A549 treated with dexamethasone at 1 μM for 4 hours (cell line): ENCODE measurements around the gene WDR87. TPM values are rescaled to one million over a fixed set of nuclear protein-coding genes. Genes with fewer than 3 reads are reported as not detected.

Experiments
- total RNA-seq: library from RNA; stranded (reverse); fragments of 200-300 nt; extraction: Qiagen RNA extraction; gene quantifications from 5 replicates; pipeline ENCODE4 v1.2.3, GENCODE V29; 2022

The WDR87 gene
- not detected in 5 replicates for total RNA-seq

GRCh38 chr19:37905946-37906868 lies at the start of gene WDR87:
WDR87 (minus strand) TSS chr19:37906594; CDS start chr19:37898239, 8,355 bp downstream.

GRCh38 chr19:37906869-37907734 lies 708 bp upstream of the WDR87 start, which contains the start of gene SIPA1L3:
SIPA1L3 (plus strand) TSS chr19:37907208; CDS start chr19:38081566, 174,358 bp downstream.

Other genes starting within 250 kb of the WDR87 start
- gene ZNF607, start 186.8 kb downstream of the WDR87 start, total RNA-seq: 3.6 to 6.3 TPM (median 5.5 TPM) in 5 replicates
- 1.8 to 3.4 TPM (median 2.4 TPM) in 5 replicates for gene ZNF573, start 127.0 kb downstream of the WDR87 start, total RNA-seq
- 30.3 to 47.4 TPM (median 42.3 TPM) in 5 replicates for gene SIPA1L3, start 614 bp upstream of the WDR87 start, total RNA-seq